ENCODE measurements around the gene EML1. TPM values are rescaled to one million over a fixed set of nuclear protein-coding genes. Genes with fewer than 3 reads are reported as not detected.

The EML1 gene
- total and polyA plus RNA-seq, 2 donors from 2014 or later, result 7.9 to 35.9 TPM

- TF ChIP-seq, protein P1, sequence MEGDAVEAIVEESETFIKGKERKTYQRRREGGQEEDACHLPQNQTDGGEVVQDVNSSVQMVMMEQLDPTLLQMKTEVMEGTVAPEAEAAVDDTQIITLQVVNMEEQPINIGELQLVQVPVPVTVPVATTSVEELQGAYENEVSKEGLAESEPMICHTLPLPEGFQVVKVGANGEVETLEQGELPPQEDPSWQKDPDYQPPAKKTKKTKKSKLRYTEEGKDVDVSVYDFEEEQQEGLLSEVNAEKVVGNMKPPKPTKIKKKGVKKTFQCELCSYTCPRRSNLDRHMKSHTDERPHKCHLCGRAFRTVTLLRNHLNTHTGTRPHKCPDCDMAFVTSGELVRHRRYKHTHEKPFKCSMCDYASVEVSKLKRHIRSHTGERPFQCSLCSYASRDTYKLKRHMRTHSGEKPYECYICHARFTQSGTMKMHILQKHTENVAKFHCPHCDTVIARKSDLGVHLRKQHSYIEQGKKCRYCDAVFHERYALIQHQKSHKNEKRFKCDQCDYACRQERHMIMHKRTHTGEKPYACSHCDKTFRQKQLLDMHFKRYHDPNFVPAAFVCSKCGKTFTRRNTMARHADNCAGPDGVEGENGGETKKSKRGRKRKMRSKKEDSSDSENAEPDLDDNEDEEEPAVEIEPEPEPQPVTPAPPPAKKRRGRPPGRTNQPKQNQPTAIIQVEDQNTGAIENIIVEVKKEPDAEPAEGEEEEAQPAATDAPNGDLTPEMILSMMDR (IDR thresholded peaks at IDR 0.05; ENCODE audit: borderline replicate concordance, extremely low read depth, insufficient read depth), result peak; percentile 82
- peak; percentile 97 for FAIRE-seq
- Histone ChIP-seq H3K27me3 (ENCODE audit: control insufficient read depth, insufficient read depth, low read length) (no peaks in the 10 kb centered on the region), H3K4me1 (ENCODE audit: control insufficient read depth in 2 of 3, insufficient read depth in 2 of 3, low read depth in 1 of 3, low read length in 3 of 3) (no peaks in the 10 kb centered on the region), H3K9ac (ENCODE audit: low read length in 3 of 3) (no peak overlapping the region), H3K36me3 (ENCODE audit: control insufficient read depth in 2 of 3, insufficient read depth in 3 of 3, low read length in 3 of 3) (no peaks in the 10 kb centered on the region), H3K4me3 (ENCODE audit: low read length in 3 of 3) (no peak overlapping the region), H3K9me3 (ENCODE audit: control insufficient read depth in 2 of 3, insufficient read depth in 1 of 3, low read length in 3 of 3) (no peaks in the 10 kb centered on the region), H3K27ac (ENCODE audit: low read depth in 2 of 2, low read length in 2 of 2) (no peak overlapping the region)
- intact Hi-C loops (cut with DNase I), result loop anchor here (5.0 kb wide), 1 partner anchor 158 kb away; no protein-coding TSS in a partner anchor
- DNase-seq, result peak in 2 of 5 donors; percentile 75 to 86
Measured at GRCh38 chr14:99884834-99885648, 91.8 kb downstream of the EML1 start.

DNA sequence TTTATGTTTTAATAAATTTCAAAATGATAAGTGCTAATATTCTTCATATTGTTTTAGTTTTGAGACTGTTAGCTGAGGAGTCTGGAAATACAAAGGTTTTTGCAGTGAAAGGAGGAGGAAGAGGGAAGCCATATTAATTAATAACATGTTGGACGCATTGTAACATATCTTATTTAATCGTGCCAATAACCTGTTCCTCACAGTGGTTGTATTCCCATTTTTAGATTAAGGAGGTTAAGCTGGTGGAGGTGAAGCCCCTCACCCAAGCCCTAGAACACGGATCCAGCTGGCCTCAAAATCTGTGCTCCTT, 92.4 kb downstream of the EML1 start:
- Histone ChIP-seq H3K4me3 (ENCODE audit: low read length in 3 of 3) (no peak overlapping the region), H3K9ac (ENCODE audit: low read length in 3 of 3) (no peak overlapping the region), H3K9me3 (ENCODE audit: control insufficient read depth in 2 of 3, insufficient read depth in 1 of 3, low read length in 3 of 3) (no peaks in the 10 kb centered on the region), H3K27ac (ENCODE audit: low read depth in 2 of 2, low read length in 2 of 2) (no peak overlapping the region), H3K4me1 (ENCODE audit: control insufficient read depth in 2 of 3, insufficient read depth in 2 of 3, low read depth in 1 of 3, low read length in 3 of 3) (no peaks in the 10 kb centered on the region), H3K36me3 (ENCODE audit: control insufficient read depth in 2 of 3, insufficient read depth in 3 of 3, low read length in 3 of 3) (no peaks in the 10 kb centered on the region), H3K27me3 (ENCODE audit: control insufficient read depth, insufficient read depth, low read length) (no peaks in the 10 kb centered on the region)
- no peak for DNase-seq
- FAIRE-seq, result no peak
- intact Hi-C loops (cut with DNase I), result loop anchor here (5.0 kb wide), 1 partner anchor 158 kb away; no protein-coding TSS in a partner anchor
- TF ChIP-seq, protein P1 (IDR thresholded peaks at IDR 0.05; ENCODE audit: borderline replicate concordance, extremely low read depth, insufficient read depth), result no peak

GRCh38 chr14:99887407-99887806, 94.2 kb downstream of the EML1 start:
- H3K27ac ChIP-seq (ENCODE audit: low read depth in 2 of 2, low read length in 2 of 2), result no peak overlapping the region

More at GRCh38 chr14:99887407-99887806, 94.2 kb downstream of the EML1 start:
- TF ChIP-seq, protein P1 (IDR thresholded peaks at IDR 0.05; ENCODE audit: borderline replicate concordance, extremely low read depth, insufficient read depth), result no peak
- H3K4me1 ChIP-seq (ENCODE audit: control insufficient read depth in 2 of 3, insufficient read depth in 2 of 3, low read depth in 1 of 3, low read length in 3 of 3), result no peaks in the 10 kb centered on the region
- DNase-seq (no peak), FAIRE-seq (no peak)
- H3K27me3 ChIP-seq (ENCODE audit: control insufficient read depth, insufficient read depth, low read length), result no peaks in the 10 kb centered on the region
- H3K4me3 ChIP-seq (ENCODE audit: low read length in 3 of 3), result no peak overlapping the region
- H3K9me3 ChIP-seq (ENCODE audit: control insufficient read depth in 2 of 3, insufficient read depth in 1 of 3, low read length in 3 of 3), result no peaks in the 10 kb centered on the region
- intact Hi-C loops (cut with DNase I), result loop anchor here (5.0 kb wide), 1 partner anchor 160 kb away; no protein-coding TSS in a partner anchor
- H3K36me3 ChIP-seq (ENCODE audit: control insufficient read depth in 2 of 3, insufficient read depth in 3 of 3, low read length in 3 of 3), result no peaks in the 10 kb centered on the region
- H3K9ac ChIP-seq (ENCODE audit: low read length in 3 of 3), result no peak overlapping the region
